Neural progenitor cell (in vitro differentiated cells): ENCODE measurements around the gene DGCR6L.

Source experiments
- CTCF ChIP-seq: fragments of 200-600 bp; sonication (generic); IDR thresholded peaks from 2 replicates; pipeline ENCODE4 v1.5.1; 2017; ENCODE audit warnings: antibody characterized with exemption, mild to moderate bottlenecking
- EZH2phosphoT487 ChIP-seq: fragments of 200-600 bp; sonication (generic); IDR thresholded peaks from 2 replicates; pipeline ENCODE4 v1.6.1; 2017; ENCODE audit warnings: antibody characterized with exemption

- TF ChIP-seq CTCF = no peak
- TF ChIP-seq EZH2phosphoT487 = no peak
Measured at GRCh38 chr22:20291604-20292063, 28.2 kb downstream of the DGCR6L start.
